Measurements from ENCODE around the gene SWI5. TPM values are rescaled to one million over a fixed set of nuclear protein-coding genes. Genes with fewer than 3 reads are reported as not detected.
A peak's percentile ranks its signal among the peaks of the same experiment; 100 is the strongest.

The SWI5 gene
- total and polyA plus RNA-seq, 9 of the 15 experiments (the other 6 are each of a cell fraction or from before 2014, with no cell fraction given), result 62.8 to 133 (median 95.9) TPM

- intact Hi-C loops (cut with micrococcal nuclease) (loop anchor here (10.0 kb wide), 2 partner anchors 149 to 411 kb away; partner anchors contain the start of genes PTGES2 and SET), in situ Hi-C loops (cut with MboI) (no loop called here)
- Histone ChIP-seq H2AFZ (ENCODE audit: low read depth, low read length) (no peak overlapping the region), H3K9ac (ENCODE audit: insufficient read depth in 1 of 2, low read depth in 2 of 2, low read length in 2 of 2) (peak overlapping the region; percentile 66 to 96; a peak in 3 of 4 replicates), H3K4me2 (ENCODE audit: insufficient read depth, low read length) (peak overlapping the region; percentile 98), H3K4me1 (replicated peaks in 1 of 2; ENCODE audit: control insufficient read depth in 2 of 2, insufficient read depth in 2 of 2, low read length in 2 of 2) (peaks cover 30 to 41% of the 10 kb centered on the region in 2 experiments; a peak in 4 of 5 replicates), H3K9me1 (ENCODE audit: control insufficient read depth, insufficient read depth, low read length) (peaks cover 4% of the 10 kb centered on the region), H3K9me3 (replicated peaks; ENCODE audit: control insufficient read depth, insufficient read depth, low read depth, low read length) (no peaks in the 10 kb centered on the region), H3K4me3 (no peak overlapping the region), H3K27me3 (ENCODE audit: control insufficient read depth in 2 of 2, insufficient read depth in 2 of 2, low read length in 2 of 2) (no peaks in the 10 kb centered on the region), H3K79me2 (ENCODE audit: control insufficient read depth, insufficient read depth, low read length) (peaks cover 44% of the 10 kb centered on the region), H3K27ac (ENCODE audit: extremely low read depth, low read depth, low read length) (no peak overlapping the region), H4K20me1 (replicated peaks; ENCODE audit: control insufficient read depth, insufficient read depth, low read length) (peaks cover 3% of the 10 kb centered on the region; the same call in 1 of the 2 replicates), H3K36me3 (ENCODE audit: control insufficient read depth, insufficient read depth, low read length) (peaks cover 49% of the 10 kb centered on the region)
- FAIRE-seq (no peak), ATAC-seq (no peak), DNase-seq (ENCODE audit: extremely low read depth in 1 of 4, low spot score in 3 of 4) (no peak)
- BruUV-seq (replicated peaks), result no TSS peak
- 70% methylated on average over 8 of the region's 8 CpGs for WGBS (ENCODE audit: insufficient coverage, low coverage, missing lambda C conversion rate)
- ChIA-PET CTCF (ENCODE audit: low intra/inter-chr PET ratio) (no interaction called here), POLR2A (interaction anchor here (0.6 to 2.3 kb wide), 6 partner anchors 10 to 52 kb away, joined by 3 to 14 read pairs (median 4); no protein-coding TSS in a partner anchor)
- no peak for TF ChIP-seq THAP12 (CRISPR knock-in tag; IDR thresholded peaks at IDR 0.05)
- no peak for TF ChIP-seq RBM22 (IDR thresholded peaks at IDR 0.05; ENCODE audit: low read depth, low read length, poor library complexity, severe bottlenecking)
- TF ChIP-seq ZNF280B (CRISPR knock-in tag; IDR thresholded peaks at IDR 0.05), result no peak
- no peak for TF ChIP-seq XRCC5 (IDR thresholded peaks at IDR 0.05; ENCODE audit: low read depth, low read length)
- no peak for TF ChIP-seq ADNP (tag; IDR thresholded peaks at IDR 0.05)
- no peak for TF ChIP-seq CEBPB (tag; IDR thresholded peaks at IDR 0.05)
- TF ChIP-seq CUX1 (CRISPR knock-in tag; IDR thresholded peaks at IDR 0.05), result no peak
- TF ChIP-seq GATAD2B (IDR thresholded peaks at IDR 0.05; ENCODE audit: borderline replicate concordance), result no peak
Measured at GRCh38 chr9:128274245-128274644, 1.8 kb upstream of the SWI5 start.
